H1 (cell line): ENCODE results near the gene ALDOA.

ENCODE experiments used
- BCL11A ChIP-seq, 2 experiments: IDR thresholded peaks; one replicate each; pipeline ENCODE4 v1.6.1; 2011; ENCODE audit warnings: low read depth in 2 of 2, low read length in 2 of 2, mild to moderate bottlenecking in 2 of 2
- CTCF ChIP-seq, 3 experiments: IDR thresholded peaks; 1 replicate in 2 of 3; 2 replicates in 1 of 3; pipeline versions ENCODE4 v1.5.1 to v1.6.1; 2011; ENCODE audit warnings: low read length in 3 of 3, mild to moderate bottlenecking in 3 of 3, inconsistent platforms in 2 of 3, low read depth in 1 of 3, moderate library complexity in 1 of 3; ENCODE audit not compliant: insufficient read depth in 1 of 3; ENCODE audit errors: control extremely low read depth in 1 of 3
- EZH2 ChIP-seq: fragments of 200-600 bp; sonication (generic); IDR thresholded peaks from 2 replicates; pipeline ENCODE4 v1.7.1; 2012; ENCODE audit warnings: low read depth, mild to moderate bottlenecking, moderate library complexity, low read length, inconsistent platforms; ENCODE audit not compliant: severe bottlenecking
- HDAC2 ChIP-seq, 2 experiments: fragments of 300-600 bp in 1 of 2; sonication (generic) in 1 of 2; IDR thresholded peaks; 2 replicates each; pipeline ENCODE4 v1.6.1; 2011 to 2012; ENCODE audit warnings: low read depth in 2 of 2, low read length in 2 of 2, mild to moderate bottlenecking in 2 of 2, moderate library complexity in 2 of 2, borderline replicate concordance in 1 of 2, inconsistent platforms in 1 of 2
- POLR2A ChIP-seq, 2 experiments: IDR thresholded peaks; 1 replicate in 1 of 2; 2 replicates in 1 of 2; pipeline ENCODE4 v1.6.1; 2011; ENCODE audit warnings: low read depth in 2 of 2, low read length in 2 of 2, mild to moderate bottlenecking in 2 of 2; ENCODE audit errors: control extremely low read depth in 1 of 2
- RAD21 ChIP-seq, 2 experiments: IDR thresholded peaks in 1 of 2; conservative IDR thresholded peaks in 1 of 2; 2 replicates each; pipeline ENCODE4 v1.6.1; 2011; ENCODE audit warnings: low read depth in 2 of 2, low read length in 2 of 2, improper control_type of control experiment in 1 of 2, inconsistent platforms in 1 of 2, mild to moderate bottlenecking in 1 of 2, moderate library complexity in 1 of 2
- SIRT6 ChIP-seq: IDR thresholded peaks from one replicate; pipeline ENCODE4 v1.7.1; 2012; ENCODE audit warnings: low read length, inconsistent platforms

- no peak for TF ChIP-seq RAD21 (IDR thresholded peaks at IDR 0.05 in 1 of 2, conservative IDR thresholded peaks at IDR 0.05 in 1 of 2; ENCODE audit: low read depth in 2 of 2, low read length in 2 of 2)
- no peak for TF ChIP-seq HDAC2 (IDR thresholded peaks at IDR 0.05; ENCODE audit: borderline replicate concordance in 1 of 2, low read depth in 2 of 2, low read length in 2 of 2)
- TF ChIP-seq CTCF (IDR thresholded peaks at IDR 0.05; ENCODE audit: control extremely low read depth in 1 of 3, insufficient read depth in 1 of 3, low read depth in 1 of 3, low read length in 3 of 3), result no peak
- no peak for TF ChIP-seq POLR2A (IDR thresholded peaks at IDR 0.05; ENCODE audit: control extremely low read depth in 1 of 2, low read depth in 2 of 2, low read length in 2 of 2)
- no peak for TF ChIP-seq BCL11A (IDR thresholded peaks at IDR 0.05; ENCODE audit: low read depth in 2 of 2, low read length in 2 of 2)
- TF ChIP-seq EZH2, result no peak
- TF ChIP-seq SIRT6, result no peak
Observed at GRCh38 chr16:30088237-30088831, 22.8 kb downstream of the ALDOA start.
